Activated CD4-positive, alpha-beta T cell treated with anti-CD3 and anti-CD28 coated beads, Interleukin-2, amount 50 U/mL, for 48 hours (primary cell): ENCODE measurements around the gene SRGAP1.
"Not testable (repeated sequence)": the region's sequence is repeated elsewhere in the genome, so short reads cannot be mapped to it uniquely, and the experiment has no call there.

ENCODE experiments used
- DNase-seq, 2 experiments: peaks; one replicate each; pipeline ENCODE4 v3.0.0-alpha.2; 2020

The SRGAP1 gene

DNA sequence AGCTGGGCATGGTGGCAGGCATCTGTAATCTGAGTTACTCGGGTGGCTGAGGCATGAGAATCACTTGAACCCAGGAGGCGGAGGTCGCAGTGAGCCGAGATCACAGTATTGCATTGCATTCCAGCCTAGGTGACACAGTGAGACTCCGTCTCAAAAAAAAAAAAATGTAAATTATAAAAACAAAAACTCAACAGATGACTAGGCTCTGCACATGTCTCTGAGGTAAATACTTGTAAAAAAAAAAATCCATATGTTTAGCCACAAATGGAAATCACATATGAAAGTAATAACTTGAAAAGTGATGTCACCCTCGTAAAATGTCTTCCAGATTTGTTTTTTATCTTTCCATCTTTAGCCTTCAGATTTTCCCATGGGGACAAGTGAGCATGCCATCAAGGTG is 292.6 kb downstream of the SRGAP1 start:
- DNase-seq, result no peak

DNA sequence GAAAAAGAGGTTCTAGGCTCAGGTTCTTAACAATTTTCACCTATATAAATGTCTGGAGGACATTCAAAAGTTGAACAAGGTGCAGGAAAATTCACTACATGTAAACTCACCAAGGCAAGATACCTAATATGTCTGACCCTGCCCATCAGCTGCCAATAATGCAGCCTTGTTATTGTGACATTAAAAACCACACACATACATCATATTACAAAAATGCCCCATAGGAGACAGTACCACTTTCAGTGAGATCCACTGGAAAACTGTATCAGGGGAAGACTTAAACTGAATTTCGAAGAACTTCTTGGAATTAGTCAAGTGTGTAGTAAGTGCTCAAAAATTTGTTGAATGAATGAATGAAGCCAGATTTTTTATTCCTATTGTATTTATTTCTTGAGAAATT is 294.5 kb downstream of the SRGAP1 start:
- no peak for DNase-seq

GRCh38 chr12:64142382-64142781 is 297.9 kb downstream of the SRGAP1 start:
- no peak for DNase-seq

- DNase-seq, result no peak
Observed at GRCh38 chr12:64142784-64143183, 298.3 kb downstream of the SRGAP1 start.

GRCh38 chr12:64145226-64145625 is 300.7 kb downstream of the SRGAP1 start:
- no peak for DNase-seq

GRCh38 chr12:64147011-64147631 is 302.6 kb downstream of the SRGAP1 start:
- no peak for DNase-seq

GRCh38 chr12:64147875-64148274 is 303.4 kb downstream of the SRGAP1 start:
- DNase-seq, result no peak

DNA sequence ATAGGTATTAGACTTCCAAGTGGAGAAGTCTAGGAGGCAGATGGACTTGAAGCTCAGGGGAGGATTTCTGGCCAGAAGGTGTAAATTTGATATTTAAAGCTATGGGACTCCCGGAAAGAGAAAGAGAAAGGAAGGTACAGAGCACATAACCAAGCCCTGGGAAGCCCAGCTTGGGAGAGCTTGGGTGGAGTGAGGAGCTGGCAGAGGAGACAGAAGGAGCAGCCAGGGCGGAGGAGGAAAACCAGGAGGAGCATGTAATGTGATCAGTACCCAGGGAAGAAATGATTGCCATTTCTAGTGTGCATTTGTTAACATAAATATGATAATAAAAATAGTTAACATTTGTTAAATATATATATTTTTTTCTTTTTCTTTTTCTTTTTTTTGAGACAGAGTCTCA is 310.2 kb downstream of the SRGAP1 start:
- DNase-seq, result no peak

DNA sequence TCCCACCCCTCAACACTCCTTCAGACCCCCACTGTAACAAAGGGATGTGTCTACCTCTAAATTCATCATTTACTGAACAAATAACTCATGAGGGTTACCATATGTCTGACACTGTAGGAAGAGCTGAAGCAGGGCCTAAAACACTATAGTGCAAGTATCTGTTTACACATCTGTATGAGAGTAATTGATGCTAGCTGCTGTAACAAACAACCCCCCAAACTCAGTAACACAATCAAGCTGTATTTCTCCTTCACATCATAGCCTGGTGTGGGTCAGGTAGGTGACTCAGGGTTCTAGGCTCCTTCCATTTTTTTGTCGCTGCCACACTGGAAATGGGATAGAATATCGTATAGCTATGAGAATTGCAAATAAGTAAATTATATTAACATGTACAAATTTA is 312.6 kb downstream of the SRGAP1 start:
- DNase-seq, result no peak

DNA sequence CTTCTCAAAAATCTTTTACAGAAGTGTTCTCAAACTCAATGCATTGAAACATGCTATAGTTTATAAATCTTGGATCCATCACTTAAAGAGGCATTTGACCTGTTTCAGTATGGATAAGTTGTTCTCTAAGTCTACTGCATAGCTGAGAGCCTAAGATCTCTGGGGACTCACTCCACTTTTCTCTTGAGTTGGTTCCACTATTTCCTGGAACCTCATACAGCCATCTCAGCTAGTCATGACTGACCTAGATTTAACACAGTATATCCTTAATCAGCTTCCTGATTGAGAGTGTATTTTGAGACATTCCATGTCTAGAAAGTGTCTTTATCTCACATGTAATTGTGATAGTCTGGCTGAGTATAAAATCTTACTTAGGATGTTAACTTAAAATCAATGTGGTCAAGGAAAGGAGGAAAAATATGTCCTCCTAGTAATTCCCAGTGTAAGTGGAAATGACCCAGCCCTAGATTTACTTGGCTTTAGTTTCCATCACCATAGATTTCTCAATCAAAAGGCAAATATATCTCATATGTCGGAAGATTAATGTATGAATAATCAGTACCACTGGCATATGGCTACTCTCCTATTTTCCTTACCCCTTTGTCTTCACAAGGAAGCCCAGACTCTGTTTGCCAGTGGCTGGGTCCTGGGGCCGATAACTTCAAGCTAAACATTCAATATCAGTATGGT is 315.7 kb downstream of the SRGAP1 start:
- DNase-seq, result no peak

DNA sequence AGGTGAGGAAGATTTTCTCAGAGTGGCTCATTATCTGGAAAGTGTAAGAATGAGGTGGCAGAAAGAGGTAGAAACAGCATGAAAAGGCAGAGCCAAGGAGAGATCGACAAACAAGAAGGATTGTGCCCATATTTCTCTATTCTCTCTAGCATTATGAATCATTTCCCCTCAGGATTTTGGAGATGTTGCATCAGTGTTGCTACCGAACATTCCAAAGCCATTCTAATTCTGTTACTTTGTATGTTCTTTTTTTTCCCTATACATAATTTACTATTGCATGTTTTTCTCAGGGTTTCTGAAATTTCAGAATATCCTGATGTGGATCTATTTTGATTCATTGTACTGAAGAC is 316.2 kb downstream of the SRGAP1 start:
- DNase-seq, result no peak

DNA sequence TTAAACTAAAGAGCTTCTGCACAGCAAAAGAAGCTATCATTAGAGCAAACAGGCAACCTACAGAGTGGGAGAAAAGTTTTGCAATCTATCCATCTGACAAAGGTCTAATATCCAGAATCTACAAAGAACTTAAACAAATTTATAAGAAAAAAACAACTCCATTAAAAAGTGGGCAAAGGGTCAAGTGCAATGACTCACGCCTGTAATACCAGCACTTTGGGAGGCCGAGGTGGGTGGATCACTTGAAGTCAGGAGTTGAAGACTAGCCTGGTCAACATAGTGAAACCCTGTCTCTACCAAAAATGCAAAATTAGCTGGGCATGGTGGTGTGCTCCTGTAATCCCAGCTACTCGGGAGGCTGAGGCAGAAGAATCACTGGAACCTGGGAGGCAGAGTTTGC is 322.1 kb downstream of the SRGAP1 start:
- DNase-seq, result not testable (repeated sequence)

GRCh38 chr12:64167041-64167440 is 322.5 kb downstream of the SRGAP1 start:
- not testable (repeated sequence) for DNase-seq

- DNase-seq, result no peak
Observed at GRCh38 chr12:64170024-64170423, 325.5 kb downstream of the SRGAP1 start.

GRCh38 chr12:64170730-64171129 is 326.2 kb downstream of the SRGAP1 start:
- DNase-seq, result no peak

GRCh38 chr12:64171715-64172114 is 327.2 kb downstream of the SRGAP1 start:
- no peak for DNase-seq

DNA sequence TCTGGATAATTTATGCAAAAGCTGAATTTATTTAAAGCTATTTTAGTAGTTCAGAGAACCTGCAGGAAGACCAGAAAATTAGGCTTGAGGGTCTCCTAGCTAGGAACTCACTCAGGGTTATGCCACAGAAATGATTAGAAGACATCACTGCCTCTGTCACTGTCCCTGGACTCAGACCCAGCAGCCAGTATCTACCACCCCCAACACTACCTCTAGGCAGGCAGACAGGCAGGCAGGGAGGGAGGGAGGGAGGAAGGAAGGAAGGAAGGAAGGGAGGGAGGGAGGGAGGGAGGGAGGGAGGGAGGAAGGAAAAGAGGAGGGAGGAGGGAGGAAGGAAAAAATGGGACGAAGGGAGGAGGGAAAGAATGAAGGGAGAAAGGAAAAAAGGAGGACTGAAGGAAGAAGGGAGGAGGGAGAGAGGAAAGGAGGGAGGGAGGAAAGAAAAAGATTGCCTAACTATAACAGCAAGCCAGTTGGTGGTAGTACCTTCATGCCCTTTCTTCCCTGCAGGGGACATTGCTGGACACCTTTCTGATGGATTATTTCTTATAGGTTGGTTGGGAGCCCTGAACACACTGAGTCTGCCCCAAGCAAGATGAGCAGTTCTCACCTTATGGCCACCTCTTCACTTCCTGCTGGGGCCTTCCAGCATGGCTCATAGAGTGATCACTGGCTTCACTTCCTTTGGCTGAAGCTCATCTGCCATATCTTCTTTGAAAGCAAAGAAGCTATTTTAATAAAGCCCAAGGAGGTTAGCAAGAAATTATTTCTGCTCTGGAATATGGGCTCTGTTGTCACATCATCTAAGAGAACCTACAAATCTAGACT is 327.9 kb downstream of the SRGAP1 start:
- no peak for DNase-seq

DNA sequence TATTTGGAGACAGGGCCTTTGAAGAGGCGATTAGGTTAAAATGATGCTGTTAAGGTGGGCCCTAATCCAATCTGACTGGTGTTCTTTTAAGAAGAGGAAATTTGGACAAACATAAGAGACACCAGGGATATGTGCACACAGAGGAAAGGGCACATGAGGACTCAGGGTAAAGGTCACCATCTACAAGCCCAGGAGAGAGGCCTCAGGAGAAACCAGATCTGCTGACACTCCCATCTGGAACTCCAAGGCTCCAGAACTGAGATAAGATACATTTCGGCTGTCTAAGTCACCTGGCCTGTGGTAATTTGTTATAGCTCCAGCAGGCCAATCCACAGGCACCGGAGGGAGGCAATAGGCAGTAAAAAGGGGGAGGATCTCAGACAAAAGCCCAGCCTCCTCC is 329.0 kb downstream of the SRGAP1 start:
- no peak for DNase-seq

GRCh38 chr12:64175254-64175945 is 330.9 kb downstream of the SRGAP1 start:
- no peak for DNase-seq

DNA sequence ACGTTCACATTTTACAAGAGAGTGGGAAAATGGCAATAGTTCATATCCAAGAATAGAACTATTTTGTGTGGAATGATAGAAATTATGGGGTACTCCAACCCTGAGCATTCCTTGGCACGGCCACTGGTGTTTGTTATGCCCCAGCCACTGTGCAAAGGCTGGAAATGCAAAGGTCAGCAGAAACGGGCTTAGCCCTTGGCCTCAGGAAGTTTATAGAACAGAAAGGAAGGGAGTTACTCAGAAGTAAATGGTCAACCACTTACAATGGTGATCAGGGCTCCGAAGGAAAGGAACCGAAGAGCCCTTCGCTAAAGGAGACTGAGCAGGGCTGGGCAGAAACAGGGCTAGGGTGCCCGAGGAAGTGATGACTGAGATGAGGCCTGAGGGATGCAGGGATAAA is 332.5 kb downstream of the SRGAP1 start:
- no peak for DNase-seq

DNA sequence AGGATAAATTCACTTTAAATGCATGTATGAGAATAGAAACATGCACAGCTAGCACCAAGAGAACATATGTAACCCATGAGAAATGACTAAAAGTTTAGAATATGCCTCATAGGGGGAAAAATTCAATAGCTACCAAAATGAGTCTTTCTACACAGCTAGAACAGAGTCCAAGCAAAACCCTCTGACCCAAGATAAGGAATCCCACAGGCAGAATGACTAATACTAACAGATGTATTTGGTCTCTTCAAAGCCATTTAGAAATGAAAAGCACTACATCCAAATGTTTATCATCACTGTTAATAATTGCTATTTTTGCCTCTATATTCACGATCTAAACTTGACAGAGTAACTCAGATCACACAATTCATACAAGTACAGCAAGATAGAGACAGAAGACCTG is 333.6 kb downstream of the SRGAP1 start:
- DNase-seq, result no peak

DNA sequence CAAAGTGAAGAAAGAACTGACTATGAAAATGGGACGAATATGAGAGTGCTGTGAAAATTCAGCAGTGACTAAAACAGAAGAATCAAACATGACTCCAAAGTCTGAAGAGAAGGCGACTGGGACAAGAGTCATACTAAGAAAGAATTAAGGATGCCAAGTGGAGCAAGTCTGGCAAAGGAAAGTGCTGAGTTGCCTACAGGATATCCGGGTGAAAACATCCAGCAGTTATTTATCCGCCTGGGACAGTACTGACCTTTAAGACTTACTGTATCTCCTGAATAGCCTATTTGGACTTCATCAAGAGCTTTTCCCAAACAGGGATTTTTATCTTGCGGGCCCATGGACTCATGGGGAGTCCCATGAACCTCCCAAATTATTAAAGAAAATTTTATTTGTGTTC is 336.5 kb downstream of the SRGAP1 start:
- DNase-seq, result no peak
